Motor neuron (in vitro differentiated cells): ENCODE data around the gene CMTM8. TPM values are rescaled to one million over a fixed set of nuclear protein-coding genes. Genes with fewer than 3 reads are reported as not detected.
"Not testable (repeated sequence)": the region's sequence is repeated elsewhere in the genome, so short reads cannot be mapped to it uniquely, and the experiment has no call there.

Source experiments
- ATAC-seq, 8 experiments: fragments of 200-7000 bp; cut with Tn5 transposase; replicated peaks in 6 of 8; 2 replicates each; pipeline ENCODE4 v1.8.0; 2021; ENCODE audit warnings: mild to moderate bottlenecking in 8 of 8, moderate library complexity in 8 of 8
- H3K27ac ChIP-seq, 2 donors: fragments of 250-450 bp; sonication (Bioruptor Pico); 2 replicates each; pipeline ENCODE4 v1.9.0; 2021; ENCODE audit warnings: antibody characterized with exemption in 2 of 2, mild to moderate bottlenecking in 2 of 2, moderate library complexity in 1 of 2
- H3K4me1 ChIP-seq, 2 donors: fragments of 250-450 bp; sonication (Bioruptor Pico); replicated peaks in 1 of 2; 2 replicates each; pipeline ENCODE4 v1.6.1; 2021; ENCODE audit warnings: antibody characterized with exemption in 2 of 2, mild to moderate bottlenecking in 2 of 2, moderate library complexity in 1 of 2
- H3K4me3 ChIP-seq, 5 donors: fragments of 250-450 bp; sonication (Bioruptor Pico); 2 replicates each; pipeline ENCODE4 v1.9.0; 2021; ENCODE audit warnings: antibody characterized with exemption in 5 of 5, mild to moderate bottlenecking in 5 of 5, moderate library complexity in 4 of 5
- WGBS, 10 experiments: fragments of 450-650 bp; shearing (Covaris generic); methylation state at CpG; one replicate each; pipeline ENCODE4 v1.0.0; 2022; 5-methylcytosine and 5-hydroxymethylcytosine counted together
- in situ Hi-C, 9 experiments: fragments of 400-800 bp; cut with MboI; loops; one replicate each; pipeline ENCODE4 v1.15.0; 2021; ENCODE audit warnings: low sequenced_read_pairs in 9 of 9, low pct_unique_long_range_greater_than_20kb in 2 of 9; ENCODE audit not compliant: unreplicated experiment in 9 of 9
- total RNA-seq, 8 experiments: library from RNA; unstranded; fragments of 300-600 nt; gene quantifications; 2 replicates each; pipeline versions ENCODE4 v1.2.3 to v1.2.4, GENCODE V29; 2022

The CMTM8 gene
- total RNA-seq, 8 experiments from 2014 or later, result 0.40 to 2.4 (median 1.3) TPM

DNA sequence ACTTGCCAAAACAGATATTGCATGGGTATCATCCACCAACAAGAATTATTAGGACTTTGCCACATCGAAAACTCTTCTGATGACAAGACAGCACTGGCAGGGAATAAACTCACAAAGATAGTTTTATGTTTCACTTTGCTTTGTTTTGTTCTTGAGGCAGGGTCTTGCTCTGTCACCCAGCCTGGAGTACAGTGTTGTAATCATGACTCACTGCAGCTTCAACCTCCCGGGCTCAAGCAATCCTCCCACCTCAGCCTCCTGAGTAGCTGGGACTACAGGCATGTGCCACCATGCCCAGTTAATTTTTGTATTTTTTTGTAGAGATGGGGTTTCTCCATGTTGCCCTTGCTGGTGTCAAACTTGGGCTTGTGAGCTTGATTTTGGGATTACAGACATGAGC lies 151.1 kb downstream of the CMTM8 start:
- H3K27ac ChIP-seq, H3K4me3 ChIP-seq, ATAC-seq: not testable (repeated sequence)
- in situ Hi-C loops, result loop anchor here in 1 of 9 experiments (25.0 kb wide), 1 partner anchor 273 kb away; no protein-coding TSS in a partner anchor
- 80 to 100% (median 100%) methylated on average over 1 to 2 of the region's 2 CpGs; no CpG with 5 or more reads in 3 of the 10 experiments for WGBS, 10 experiments
- H3K4me1 ChIP-seq, result peaks cover 13 to 24% of the 10 kb centered on the region in 2 donors

DNA sequence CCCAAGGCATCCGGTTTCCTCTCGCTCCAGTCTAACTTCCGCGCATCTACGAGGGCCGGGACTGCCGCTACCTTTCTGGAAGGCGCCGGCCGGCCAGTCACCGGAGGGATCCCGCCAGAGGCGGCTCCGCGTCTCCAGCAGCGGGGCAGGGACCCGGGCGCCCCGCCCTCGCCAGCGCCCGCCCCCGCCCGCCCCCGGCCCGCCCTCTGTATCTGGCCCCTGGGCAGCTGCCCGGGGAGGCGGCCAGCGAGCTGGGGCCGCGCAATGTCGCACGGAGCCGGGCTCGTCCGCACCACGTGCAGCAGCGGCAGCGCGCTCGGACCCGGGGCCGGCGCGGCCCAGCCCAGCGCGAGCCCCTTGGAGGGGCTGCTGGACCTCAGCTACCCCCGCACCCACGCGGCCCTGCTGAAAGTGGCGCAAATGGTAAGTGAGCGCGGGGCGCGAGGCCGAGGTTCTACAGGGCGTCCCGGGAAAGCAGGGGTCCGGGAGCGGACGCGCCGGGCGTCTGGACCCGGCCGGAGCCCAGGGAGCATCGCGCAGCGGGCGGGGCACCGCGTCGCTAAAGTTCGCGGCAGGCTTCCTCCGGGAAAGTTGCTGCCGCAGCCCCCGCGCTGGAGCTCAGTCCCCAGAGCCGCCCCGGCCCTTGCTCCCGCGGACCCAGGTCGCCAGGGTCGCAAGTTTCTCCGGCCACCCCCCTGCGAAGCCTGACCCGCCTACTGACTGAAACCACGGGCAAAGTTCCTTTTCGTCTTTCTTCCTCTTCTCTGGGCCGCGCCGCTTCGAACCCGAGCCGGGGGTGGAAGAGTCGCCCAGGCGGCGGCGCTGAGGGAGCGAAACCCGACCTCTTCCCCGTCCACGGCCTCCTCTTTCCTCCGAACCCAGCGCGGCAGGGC lies 153.4 kb downstream of the CMTM8 start, which contains the start of gene CMTM7:
Gene CMTM7 (plus strand): TSS at position 211 of the 893 bp plus-strand sequence. CDS start 54 bp downstream, at position 265.
- WGBS, 10 experiments, result 0 to 3% (median 0%) methylated on average over 1 to 12 of the region's 107 CpGs; no CpG with 5 or more reads in 5 of the 10 experiments
- ATAC-seq, result peak; percentile 80 to 89 (median 84)
- Histone ChIP-seq H3K4me1 (peaks cover 0 to 10% of the 10 kb centered on the region in 2 donors), H3K4me3 (peak within 1 kb of the TSS; percentile 47 to 71 (median 55)), H3K27ac (no peak within 1 kb of the TSS)
- in situ Hi-C loops, result loop anchor here in 1 of 9 experiments (25.0 kb wide), 1 partner anchor 270 kb away; no protein-coding TSS in a partner anchor

DNA sequence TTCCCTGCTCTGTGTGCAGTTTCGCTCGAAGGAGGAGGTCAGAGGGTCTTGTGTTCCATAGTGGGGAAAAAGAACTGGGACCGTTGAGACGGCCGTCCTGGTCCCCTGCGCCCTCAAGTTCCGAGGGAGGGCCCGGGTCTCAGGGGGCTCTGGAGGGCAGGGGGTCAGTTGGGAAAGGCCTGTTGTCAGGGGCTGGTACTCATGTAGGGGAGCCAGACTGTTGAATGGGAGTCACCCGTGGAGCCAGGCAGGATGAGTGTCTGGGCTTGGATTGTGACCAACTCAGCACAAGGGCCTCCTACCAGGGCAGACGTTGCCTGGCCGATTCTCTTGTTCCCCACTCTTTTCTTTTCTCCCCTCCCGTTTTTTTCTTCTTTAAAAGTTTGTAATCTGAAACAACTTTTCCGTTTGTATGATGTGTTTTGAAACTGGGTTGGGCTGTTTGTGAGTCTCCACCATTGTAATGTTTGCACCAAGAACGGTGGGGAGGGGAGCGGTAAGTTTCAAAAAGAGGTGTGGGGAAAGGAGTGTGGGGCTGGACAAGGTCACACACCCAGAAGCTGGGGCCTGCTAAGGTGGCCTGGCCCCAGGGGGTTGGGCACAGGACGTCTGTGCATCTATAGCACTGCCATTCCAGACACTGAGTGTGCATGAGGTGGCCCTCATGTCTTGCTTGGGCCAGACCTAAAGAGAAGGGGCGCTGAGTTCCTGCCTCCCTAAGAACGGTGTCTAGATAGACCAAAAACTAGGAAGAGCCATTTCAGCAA lies 154.2 kb downstream of the CMTM8 start:
- H3K4me1 ChIP-seq, result peaks cover 0 to 10% of the 10 kb centered on the region in 2 donors
- H3K4me3 ChIP-seq, result peak overlapping the region; percentile 47 to 71 (median 55)
- in situ Hi-C loops, result loop anchor here in 1 of 9 experiments (25.0 kb wide), 1 partner anchor 270 kb away; no protein-coding TSS in a partner anchor
- 20 to 83% (median 57%) methylated on average over 1 to 8 of the region's 18 CpGs; no CpG with 5 or more reads in 4 of the 10 experiments for WGBS, 10 experiments
- ATAC-seq, result peak; percentile 28 to 43 (median 32)
- H3K27ac ChIP-seq, result no peak overlapping the region

- no peak for ATAC-seq
- 0 to 95% (median 87%) methylated on average over 1 to 2 of the region's 2 CpGs; no CpG with 5 or more reads in 2 of the 10 experiments for WGBS, 10 experiments
- H3K4me3 ChIP-seq, result no peak overlapping the region
- H3K27ac ChIP-seq, result no peak overlapping the region
- H3K4me1 ChIP-seq, result peaks cover 0 to 10% of the 10 kb centered on the region in 2 donors
- in situ Hi-C loops, result loop anchor here in 1 of 9 experiments (25.0 kb wide), 1 partner anchor 267 kb away; no protein-coding TSS in a partner anchor
Measured at GRCh38 chr3:32395496-32395895, 157.0 kb downstream of the CMTM8 start.

DNA sequence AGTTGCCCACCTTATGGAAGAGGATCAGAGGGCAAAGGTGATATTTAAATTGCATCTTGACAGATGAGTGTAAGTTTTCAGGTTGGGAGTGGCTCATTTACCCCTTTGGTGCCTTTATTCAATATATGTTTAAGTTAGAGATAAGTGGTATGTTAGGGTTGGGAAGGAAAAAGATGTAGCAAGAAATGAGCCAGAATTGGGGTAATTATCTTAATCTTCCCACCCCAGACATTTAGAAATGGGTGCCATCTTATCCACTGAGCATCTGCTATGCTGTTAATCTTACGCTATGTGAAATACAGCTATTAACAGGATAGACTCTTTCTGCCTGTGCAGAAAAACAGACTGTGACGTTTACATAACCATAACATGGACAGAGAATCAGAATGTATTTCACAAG lies 159.5 kb downstream of the CMTM8 start:
- Histone ChIP-seq H3K27ac (no peak overlapping the region), H3K4me1 (peaks cover 6 to 15% of the 10 kb centered on the region in 2 donors), H3K4me3 (no peak overlapping the region)
- no peak for ATAC-seq
- WGBS, 10 experiments, result 0 to 100% (median 50%) methylated on average over 1 to 2 of the region's 2 CpGs; no CpG with 5 or more reads in 2 of the 10 experiments
- in situ Hi-C loops, result loop anchor here in 1 of 9 experiments (25.0 kb wide), 1 partner anchor 264 kb away; no protein-coding TSS in a partner anchor

DNA sequence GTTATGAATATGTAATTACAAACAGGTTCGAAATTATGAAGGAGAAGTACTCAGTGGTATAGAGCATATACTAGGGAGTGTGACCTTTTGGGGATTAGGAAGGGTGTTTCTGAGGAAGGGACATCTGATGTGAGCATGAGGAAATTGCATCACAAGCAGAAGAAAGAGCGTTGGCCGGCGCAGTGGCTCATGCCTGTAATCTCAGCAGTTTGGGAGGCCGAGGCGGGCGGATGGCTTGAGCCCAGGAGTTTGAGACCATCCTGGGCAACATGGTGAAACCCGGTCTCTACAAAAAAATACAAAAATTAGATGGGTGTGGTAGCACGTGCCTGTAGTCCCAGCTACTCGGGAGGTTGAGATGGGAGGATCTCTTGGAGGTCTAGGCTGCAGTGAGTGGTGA lies 160.1 kb downstream of the CMTM8 start:
- no peak for ATAC-seq
- Histone ChIP-seq H3K4me1 (peaks cover 6 to 14% of the 10 kb centered on the region in 2 donors), H3K4me3 (no peak overlapping the region), H3K27ac (no peak overlapping the region)
- in situ Hi-C loops, result loop anchor here in 1 of 9 experiments (25.0 kb wide), 1 partner anchor 264 kb away; no protein-coding TSS in a partner anchor
- WGBS, 10 experiments, result 57 to 93% (median 77%) methylated on average over 1 to 10 of the region's 10 CpGs; no CpG with 5 or more reads in 2 of the 10 experiments

- ATAC-seq, result peak in 4 of 8 experiments; percentile 4 to 9 (median 8)
- peaks cover 6 to 11% of the 10 kb centered on the region in 2 donors for H3K4me1 ChIP-seq
- no peak overlapping the region for H3K27ac ChIP-seq
- 0 to 67% (median 50%) methylated on average over 1 to 2 of the region's 2 CpGs; no CpG with 5 or more reads in 2 of the 10 experiments for WGBS, 10 experiments
- in situ Hi-C loops, result loop anchor here in 1 of 9 experiments (25.0 kb wide), 1 partner anchor 263 kb away; no protein-coding TSS in a partner anchor
- H3K4me3 ChIP-seq, result no peak overlapping the region
Measured at GRCh38 chr3:32399030-32399620, 160.6 kb downstream of the CMTM8 start.

DNA sequence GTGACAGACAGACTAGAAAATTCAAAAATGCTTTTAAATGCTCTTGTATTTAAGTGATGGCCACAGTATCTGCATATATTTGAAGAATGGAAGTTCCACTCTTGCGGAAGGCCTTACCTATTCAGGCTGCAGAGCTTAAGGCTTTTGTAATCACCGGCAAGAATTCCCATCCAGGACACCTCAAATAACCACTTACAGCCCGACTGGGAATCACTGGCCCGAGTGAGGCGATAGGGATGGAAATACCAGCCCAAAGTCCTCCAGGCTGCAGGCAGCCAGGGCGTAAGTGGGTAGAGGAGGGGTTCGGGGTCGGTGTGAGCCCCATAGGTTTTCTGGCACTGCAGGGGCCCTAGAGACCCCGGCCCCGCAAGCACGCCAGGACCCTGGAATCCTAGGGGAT lies 162.6 kb downstream of the CMTM8 start:
- peak overlapping the region in 4 of 5 donors; percentile 13 to 28 (median 21) for H3K4me3 ChIP-seq
- 19 to 75% (median 55%) methylated on average over 1 to 9 of the region's 11 CpGs; no CpG with 5 or more reads in 3 of the 10 experiments for WGBS, 10 experiments
- peak in 2 of 8 experiments; percentile 14 to 46 for ATAC-seq
- peak overlapping the region; percentile 65 to 67 for H3K27ac ChIP-seq
- peaks cover 6 to 11% of the 10 kb centered on the region in 2 donors for H3K4me1 ChIP-seq
- in situ Hi-C loops, result no loop called here

- peak overlapping the region; percentile 65 to 67 for H3K27ac ChIP-seq
- ATAC-seq, result peak; percentile 88 to 93 (median 92)
- in situ Hi-C loops, result no loop called here
- peaks cover 6 to 11% of the 10 kb centered on the region in 2 donors for H3K4me1 ChIP-seq
- peak overlapping the region; percentile 13 to 28 (median 18) for H3K4me3 ChIP-seq
- 3 to 17% (median 13%) methylated on average over 3 to 22 of the region's 41 CpGs; no CpG with 5 or more reads in 5 of the 10 experiments for WGBS, 10 experiments
Measured at GRCh38 chr3:32401556-32402081, 163.1 kb downstream of the CMTM8 start.

DNA sequence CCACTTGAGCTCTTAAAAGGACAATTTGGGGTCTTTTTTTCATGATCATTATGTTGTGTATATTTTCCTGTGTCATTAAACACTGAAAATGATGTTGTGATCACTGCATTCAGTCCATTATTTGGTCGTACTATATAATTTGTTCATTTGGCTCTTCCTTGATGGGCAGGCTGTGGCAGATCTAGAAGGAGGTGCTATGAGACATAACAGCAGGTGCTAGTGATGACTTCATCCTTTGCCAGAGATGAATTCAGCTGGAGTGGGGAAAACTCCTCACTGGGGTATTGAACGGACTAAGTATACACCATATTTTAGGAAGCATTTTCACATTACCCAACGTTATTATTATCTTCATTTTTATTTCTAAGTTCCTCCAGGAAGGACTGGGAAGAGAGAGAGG lies 165.2 kb downstream of the CMTM8 start:
- in situ Hi-C loops, result no loop called here
- Histone ChIP-seq H3K4me1 (peaks cover 6 to 16% of the 10 kb centered on the region in 2 donors), H3K27ac (no peak overlapping the region), H3K4me3 (no peak overlapping the region)
- WGBS, 10 experiments, result 54 to 100% (median 90%) methylated on average over 1 to 3 of the region's 3 CpGs; no CpG with 5 or more reads in 1 of the 10 experiments
- no peak for ATAC-seq

GRCh38 chr3:32404714-32405113 lies 166.2 kb downstream of the CMTM8 start:
- H3K4me1 ChIP-seq, result peaks cover 6 to 16% of the 10 kb centered on the region in 2 donors
- 100% methylated on average over 1 of the region's 1 CpG; no CpG with 5 or more reads in 8 of the 10 experiments for WGBS, 10 experiments
- no peak overlapping the region for H3K27ac ChIP-seq
- ATAC-seq, result no peak
- no peak overlapping the region for H3K4me3 ChIP-seq
- in situ Hi-C loops, result no loop called here
